HepG2 (cell line): ENCODE results near the gene KCNS1. TPM values are rescaled to one million over a fixed set of nuclear protein-coding genes. Genes with fewer than 3 reads are reported as not detected.

ENCODE experiments used
- ATAC-seq: fragments of 200-7000 bp; cut with Tn5 transposase; 3 replicates; pipeline ENCODE4 v1.9.1; 2020; ENCODE audit warnings: mild to moderate bottlenecking, moderate library complexity
- BruUV-seq: library from RNA; stranded (reverse); fragments of 400-500 nt; replicated peaks from 2 replicates; lab custom pipeline; 2021; lab: Mats Ljungman, UMichigan
- CTCF ChIA-PET: fragments of 300-600 bp; formaldehyde crosslinking; extraction: SDS; loops from one replicate; lab custom pipeline; 2021; ENCODE audit warnings: low total read pairs, inconsistent platforms, low intra/inter-chr PET ratio; lab: Yijun Ruan, JAX
- POLR2A ChIA-PET: fragments of 350-600 bp; sonication (Branson Sonifier 250); formaldehyde crosslinking; loops from one replicate; lab custom pipeline; 2020; ENCODE audit warnings: antibody characterized with exemption, inconsistent platforms; lab: Yijun Ruan, JAX
- DNase-seq: peaks from one replicate; pipeline ENCODE4 v3.0.0-alpha.2; 2015; ENCODE audit warnings: low spot score
- FAIRE-seq: peaks from 3 replicates; lab custom pipeline; 2011; peaks lifted over from hg19 to GRCh38; lab: Jason Lieb, UNC
- H2AFZ ChIP-seq: one replicate; pipeline ENCODE4 v1.6.1; 2011; ENCODE audit warnings: low read length, inconsistent platforms
- H3K27ac ChIP-seq: fragments of 300-600 bp; 3 replicates; pipeline ENCODE4 v1.8.0; 2011; ENCODE audit warnings: mixed run types, mild to moderate bottlenecking, mixed read lengths, low read length, inconsistent platforms; ENCODE audit not compliant: insufficient read depth; ENCODE audit errors: extremely low read length
- H3K27me3 ChIP-seq, 2 experiments: fragments of 200-600 bp in 1 of 2; 2 replicates in 1 of 2; 3 replicates in 1 of 2; pipeline versions ENCODE4 v1.6.0 to v1.8.0; 2011; ENCODE audit warnings: low read length in 2 of 2, mild to moderate bottlenecking in 2 of 2, moderate library complexity in 2 of 2, inconsistent platforms in 1 of 2; ENCODE audit not compliant: insufficient read depth in 2 of 2, control insufficient read depth in 1 of 2
- H3K36me3 ChIP-seq, 2 experiments: fragments of 200-600 bp in 1 of 2; replicated peaks in 1 of 2; 2 replicates in 1 of 2; 3 replicates in 1 of 2; pipeline versions ENCODE4 v1.5.1 to v1.8.0; 2011; ENCODE audit warnings: low read length in 2 of 2, inconsistent platforms in 1 of 2; ENCODE audit not compliant: insufficient read depth in 2 of 2, control insufficient read depth in 1 of 2
- H3K4me1 ChIP-seq: 2 replicates; pipeline ENCODE4 v1.5.1; 2012; ENCODE audit warnings: low read length, inconsistent platforms; ENCODE audit not compliant: insufficient read depth
- H3K4me2 ChIP-seq: 2 replicates; pipeline ENCODE4 v1.6.0; 2011; ENCODE audit warnings: low read depth, low read length, inconsistent platforms
- H3K4me3 ChIP-seq, 3 experiments: fragments of 200-600 bp in 1 of 3; sonication (generic), shearing (Covaris generic) in 1 of 3; replicated peaks in 1 of 3; 2 replicates each; pipeline ENCODE4 v1.5.1; 2011 to 2016; ENCODE audit warnings: low read length in 3 of 3, inconsistent platforms in 2 of 3, low read depth in 2 of 3, mild to moderate bottlenecking in 2 of 3, control low read depth in 1 of 3, mixed read lengths in 1 of 3; ENCODE audit not compliant: insufficient read depth in 1 of 3
- H3K79me2 ChIP-seq: one replicate; pipeline ENCODE4 v1.6.1; 2011; ENCODE audit warnings: low read length, inconsistent platforms; ENCODE audit not compliant: insufficient read depth
- H3K9ac ChIP-seq: 2 replicates; pipeline ENCODE4 v1.6.0; 2011; ENCODE audit warnings: mild to moderate bottlenecking, low read depth, low read length, inconsistent platforms; ENCODE audit not compliant: insufficient read depth
- H3K9me3 ChIP-seq: 2 replicates; pipeline ENCODE4 v1.5.1; 2012; ENCODE audit warnings: mild to moderate bottlenecking, low read length
- H4K20me1 ChIP-seq: 2 replicates; pipeline ENCODE4 v1.6.0; 2011; ENCODE audit warnings: inconsistent platforms, mild to moderate bottlenecking, low read length, moderate library complexity; ENCODE audit not compliant: insufficient read depth
- DMTF1 ChIP-seq: sonication (generic); formaldehyde crosslinking; IDR thresholded peaks from 2 replicates; pipeline ENCODE4 v1.4.0; 2020; ENCODE audit warnings: mild to moderate bottlenecking, missing genetic modification reagents
- ELF1 ChIP-seq: sonication (generic); formaldehyde crosslinking; IDR thresholded peaks from 2 replicates; pipeline ENCODE4 v1.4.0; 2020; ENCODE audit warnings: missing genetic modification reagents
- ZFP91 ChIP-seq: sonication (generic); formaldehyde crosslinking; IDR thresholded peaks from 2 replicates; pipeline ENCODE4 v1.9.0; 2022; ENCODE audit warnings: missing genetic modification reagents, mild to moderate bottlenecking, borderline replicate concordance
- ZMYM2 ChIP-seq: sonication (generic); formaldehyde crosslinking; IDR thresholded peaks from 2 replicates; pipeline ENCODE4 v1.8.0; 2022; ENCODE audit warnings: mild to moderate bottlenecking, missing genetic modification reagents
- ZNF329 ChIP-seq: sonication (generic); formaldehyde crosslinking; IDR thresholded peaks from 2 replicates; pipeline ENCODE4 v1.9.0; 2021; ENCODE audit warnings: low read depth, mild to moderate bottlenecking, missing genetic modification reagents
- ZNF496 ChIP-seq: sonication (generic); formaldehyde crosslinking; IDR thresholded peaks from 2 replicates; pipeline ENCODE4 v1.8.1; 2023; ENCODE audit warnings: mild to moderate bottlenecking, moderate library complexity, missing genetic modification reagents; ENCODE audit not compliant: insufficient replicate concordance
- WGBS: methylation state at CpG from one replicate; pipeline ENCODE4 v1.1.6; 2017; ENCODE audit warnings: low lambda C conversion rate; 5-methylcytosine and 5-hydroxymethylcytosine counted together
- in situ Hi-C: cut with HindIII; loops from 2 replicates; pipeline ENCODE4 v1.10.0; 2017; ENCODE audit warnings: low pct_unique_long_range_greater_than_20kb; ENCODE audit not compliant: extremely low pct_ligation_motif_present
- intact Hi-C: fragments of 100-400 bp; cut with micrococcal nuclease; formaldehyde crosslinking; loops from one replicate; pipeline ENCODE4 v1.10.0; 2022; ENCODE audit not compliant: unreplicated experiment
- polyA plus RNA-seq, 8 experiments: library from polyadenylated mRNA; depleted of rRNA in 3 of 8; stranded (reverse) in 7 of 8; unstranded in 1 of 8; fragments of >200 nt; fragmentation: Illumina TruSeq in 4 of 8; extraction: Trizol in 4 of 8; gene quantifications; 2 replicates each; pipeline versions ENCODE4 v1.2.1 to v1.2.3, GENCODE V29; 2011 to 2016; ENCODE audit warnings: low read depth in 4 of 8, missing spikeins in 1 of 8, mixed read lengths in 1 of 8; ENCODE audit not compliant: insufficient read depth in 1 of 8
- total RNA-seq, 5 experiments: library from RNA; depleted of rRNA; stranded (reverse); fragments of >200 nt; fragmentation: Illumina TruSeq; extraction: Trizol; gene quantifications; 2 replicates each; pipeline ENCODE4 v1.2.3, GENCODE V29; 2016; ENCODE audit warnings: low read depth in 1 of 5
- TF ChIP-seq, protein P1 (sequence below): IDR thresholded peaks from 2 replicates; pipeline ENCODE4 v1.6.1; 2012; ENCODE audit warnings: low read depth, low read length, improper control_type of control experiment

The KCNS1 gene
- total and polyA plus RNA-seq, 2 of the 13 experiments (the other 11 are each of a cell fraction or from before 2014, with no cell fraction given), result 0.03 TPM; not detected in 1

GRCh38 chr20:45117581-45117980 lies 16.7 kb upstream of the KCNS1 start:
- Histone ChIP-seq H3K9ac (no peak overlapping the region), H3K36me3 (no peaks in the 10 kb centered on the region), H2AFZ (no peak overlapping the region), H3K4me1 (peaks cover 7% of the 10 kb centered on the region; the same call in 1 of the 2 replicates), H3K27ac (no peak overlapping the region), H3K27me3 (peaks cover 8 to 24% of the 10 kb centered on the region in 2 experiments; a peak in 2 of 5 replicates), H3K4me3 (no peak overlapping the region)
- no peak for DNase-seq
- BruUV-seq, result no TSS peak
- ChIA-PET CTCF (no interaction called here), POLR2A (no interaction called here)
- no peak for ATAC-seq
- in situ Hi-C loops, result no loop called here
- no peak for FAIRE-seq
- WGBS, result 7% methylated on average over 4 of the region's 4 CpGs
- TF ChIP-seq ZMYM2 (CRISPR knock-in tag) (no peak), ZNF496 (no peak), ELF1 (no peak), ZNF329 (CRISPR knock-in tag) (no peak), ZFP91 (CRISPR knock-in tag) (no peak), DMTF1 (no peak)
- TF ChIP-seq, protein P1, sequence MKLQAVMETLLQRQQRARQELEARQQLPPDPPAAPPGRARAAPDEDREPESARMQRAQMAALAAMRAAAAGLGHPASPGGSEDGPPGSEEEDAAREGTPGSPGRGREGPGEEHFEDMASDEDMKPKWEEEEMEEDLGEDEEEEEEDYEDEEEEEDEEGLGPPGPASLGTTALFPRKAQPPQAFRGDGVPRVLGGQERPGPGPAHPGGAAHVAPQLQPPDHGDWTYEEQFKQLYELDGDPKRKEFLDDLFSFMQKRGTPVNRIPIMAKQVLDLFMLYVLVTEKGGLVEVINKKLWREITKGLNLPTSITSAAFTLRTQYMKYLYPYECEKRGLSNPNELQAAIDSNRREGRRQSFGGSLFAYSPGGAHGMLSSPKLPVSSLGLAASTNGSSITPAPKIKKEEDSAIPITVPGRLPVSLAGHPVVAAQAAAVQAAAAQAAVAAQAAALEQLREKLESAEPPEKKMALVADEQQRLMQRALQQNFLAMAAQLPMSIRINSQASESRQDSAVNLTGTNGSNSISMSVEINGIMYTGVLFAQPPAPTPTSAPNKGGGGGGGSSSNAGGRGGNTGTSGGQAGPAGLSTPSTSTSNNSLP, result no peak
- TF ChIP-seq, all 625 proteins: peak for 0
- no peaks in the 10 kb centered on the region for H4K20me1 ChIP-seq
- intact Hi-C loops, result no loop called here
- no peaks in the 10 kb centered on the region for H3K9me3 ChIP-seq
- no peak overlapping the region for H3K4me2 ChIP-seq
- no peaks in the 10 kb centered on the region for H3K79me2 ChIP-seq
